GM23338 (cell line): Measurements from ENCODE around the gene PKD2L1. TPM values are rescaled to one million over a fixed set of nuclear protein-coding genes. Genes with fewer than 3 reads are reported as not detected.
A peak's percentile ranks its signal among the peaks of the same experiment; 100 is the strongest.

Experiments
- ATAC-seq: fragments of 200-7000 bp; cut with Tn5 transposase; 3 replicates; pipeline ENCODE4 v1.9.1; 2020
- DNase-seq: peaks from one replicate; pipeline ENCODE4 v3.0.0-alpha.2; 2015; ENCODE audit warnings: low spot score
- H2AFZ ChIP-seq: fragments of 200-600 bp; sonication (generic); 2 replicates; pipeline ENCODE4 v1.8.0; 2016; ENCODE audit warnings: antibody characterized with exemption, mild to moderate bottlenecking, moderate library complexity
- H3F3A ChIP-seq: fragments of 200-600 bp; sonication (generic); replicated peaks from 2 replicates; pipeline ENCODE4 v1.8.0; 2017; ENCODE audit warnings: antibody characterized with exemption, mixed run types, low read depth
- H3K27ac ChIP-seq: fragments of 200-600 bp; sonication (generic); 2 replicates; pipeline ENCODE4 v1.6.1; 2016; ENCODE audit warnings: low read depth
- H3K27me3 ChIP-seq: fragments of 200-600 bp; sonication (generic); 2 replicates; pipeline ENCODE4 v1.8.0; 2016; ENCODE audit warnings: mild to moderate bottlenecking, mixed run types, moderate library complexity; ENCODE audit not compliant: insufficient read depth
- H3K36me3 ChIP-seq: fragments of 200-600 bp; sonication (generic); 2 replicates; pipeline ENCODE4 v1.8.0; 2016; ENCODE audit warnings: mild to moderate bottlenecking; ENCODE audit not compliant: insufficient read depth
- H3K4me1 ChIP-seq: fragments of 200-600 bp; sonication (generic); 2 replicates; pipeline ENCODE4 v1.8.0; 2016; ENCODE audit warnings: mild to moderate bottlenecking, moderate library complexity; ENCODE audit not compliant: insufficient read depth
- H3K4me2 ChIP-seq: fragments of 200-600 bp; sonication (generic); 2 replicates; pipeline ENCODE4 v1.7.1; 2017; ENCODE audit warnings: mixed run types
- H3K4me3 ChIP-seq: fragments of 200-600 bp; sonication (generic); 2 replicates; pipeline ENCODE4 v1.6.1; 2016; ENCODE audit warnings: mixed run types
- H3K79me2 ChIP-seq: fragments of 200-600 bp; sonication (generic); replicated peaks from 2 replicates; pipeline ENCODE4 v1.8.0; 2017; ENCODE audit warnings: mild to moderate bottlenecking; ENCODE audit not compliant: insufficient read depth
- H3K9me2 ChIP-seq: fragments of 200-600 bp; sonication (generic); 2 replicates; pipeline ENCODE4 v1.8.0; 2017; ENCODE audit not compliant: insufficient read depth
- H4K20me1 ChIP-seq: fragments of 200-600 bp; sonication (generic); replicated peaks from 2 replicates; pipeline ENCODE4 v1.8.0; 2017; ENCODE audit warnings: mild to moderate bottlenecking; ENCODE audit not compliant: insufficient read depth
- H3K27ac Mint-ChIP-seq: 2 replicates; pipeline ENCODE4 v1.8.0; 2020; ENCODE audit warnings: inconsistent platforms, mild to moderate bottlenecking, moderate library complexity, mixed read lengths
- H3K27me3 Mint-ChIP-seq: 3 replicates; pipeline ENCODE4 v1.8.0; 2022; ENCODE audit warnings: low read depth, mild to moderate bottlenecking, moderate library complexity, mixed read lengths, inconsistent platforms; ENCODE audit not compliant: insufficient read depth, poor library complexity
- H3K36me3 Mint-ChIP-seq: 3 replicates; pipeline ENCODE4 v1.8.0; 2021; ENCODE audit warnings: low read depth, mild to moderate bottlenecking, inconsistent platforms, moderate library complexity, mixed read lengths
- H3K4me1 Mint-ChIP-seq: 3 replicates; pipeline ENCODE4 v1.8.0; 2020; ENCODE audit warnings: mild to moderate bottlenecking, inconsistent platforms, mixed read lengths
- H3K4me3 Mint-ChIP-seq: 3 replicates; pipeline ENCODE4 v1.8.0; 2021; ENCODE audit warnings: moderate library complexity, mild to moderate bottlenecking, inconsistent platforms, mixed read lengths
- H3K9me3 Mint-ChIP-seq: 3 replicates; pipeline ENCODE4 v1.8.0; 2020; ENCODE audit warnings: moderate library complexity, mild to moderate bottlenecking, inconsistent platforms, mixed read lengths
- CREB1 ChIP-seq: fragments of 250-450 bp; sonication (Bioruptor Pico); IDR thresholded peaks from 2 replicates; pipeline ENCODE4 v1.5.0; 2020; ENCODE audit warnings: low read depth, mild to moderate bottlenecking, moderate library complexity
- ETS1 ChIP-seq: IDR thresholded peaks from 2 replicates; pipeline ENCODE4 v1.6.1; 2016; ENCODE audit warnings: antibody characterized with exemption
- EZH2 ChIP-seq: fragments of 200-600 bp; sonication (generic); IDR thresholded peaks from one replicate; pipeline ENCODE4 v1.8.0; 2017; ENCODE audit warnings: antibody characterized with exemption, mild to moderate bottlenecking, low read depth; ENCODE audit not compliant: unreplicated experiment
- EZH2phosphoT487 ChIP-seq: fragments of 200-600 bp; sonication (generic); IDR thresholded peaks from one replicate; pipeline ENCODE4 v1.8.1; 2018; ENCODE audit warnings: antibody characterized with exemption; ENCODE audit not compliant: unreplicated experiment
- JUNB ChIP-seq: IDR thresholded peaks from one replicate; pipeline ENCODE4 v1.6.1; 2016; ENCODE audit warnings: antibody characterized with exemption; ENCODE audit not compliant: unreplicated experiment
- NANOG ChIP-seq: IDR thresholded peaks from 2 replicates; pipeline ENCODE4 v1.6.1; 2016; ENCODE audit warnings: antibody characterized with exemption, borderline replicate concordance
- POLR2AphosphoS5 ChIP-seq: IDR thresholded peaks from 2 replicates; pipeline ENCODE4 v1.6.1; 2016; ENCODE audit warnings: antibody characterized with exemption, low read depth
- REST ChIP-seq: IDR thresholded peaks from one replicate; pipeline ENCODE4 v1.6.1; 2018; ENCODE audit warnings: antibody characterized with exemption; ENCODE audit not compliant: unreplicated experiment
- STAT1 ChIP-seq: IDR thresholded peaks from one replicate; pipeline ENCODE4 v1.6.1; 2016; ENCODE audit warnings: antibody characterized with exemption; ENCODE audit not compliant: unreplicated experiment
- ZNF114 ChIP-seq: fragments of 250-450 bp; sonication (Bioruptor Pico); IDR thresholded peaks from 2 replicates; pipeline ENCODE4 v1.5.0; 2020; ENCODE audit warnings: mild to moderate bottlenecking, moderate library complexity
- ZNF331 ChIP-seq: fragments of 250-450 bp; sonication (Bioruptor Pico); IDR thresholded peaks from 2 replicates; pipeline ENCODE4 v1.5.0; 2020; ENCODE audit warnings: low read depth, mild to moderate bottlenecking, moderate library complexity
- polyA plus RNA-seq: library from polyadenylated mRNA; unstranded; fragments of >200 nt; fragmentation: Nextera tagmentation; extraction: Ambion mirVana; gene quantifications from 2 replicates; pipeline ENCODE4 v1.2.1, GENCODE V29; 2016
- total RNA-seq: library from RNA; depleted of rRNA; stranded (reverse); fragments of >200 nt; shearing (Covaris generic); gene quantifications from 2 replicates; pipeline ENCODE4 v1.2.3, GENCODE V29; 2014
- TF ChIP-seq, protein P1 (sequence below): fragments of 250-450 bp; sonication (Bioruptor Pico); IDR thresholded peaks from 2 replicates; pipeline ENCODE4 v1.5.0; 2020; ENCODE audit warnings: mild to moderate bottlenecking, moderate library complexity
- TF ChIP-seq, protein P2 (sequence below), 2 experiments: fragments of 200-600 bp in 1 of 2; sonication (generic) in 1 of 2; conservative IDR thresholded peaks; 2 replicates each; pipeline versions ENCODE4 v1.5.1 to v1.6.1; 2016 to 2017; ENCODE audit warnings: antibody characterized with exemption in 2 of 2, low read depth in 2 of 2, mild to moderate bottlenecking in 2 of 2, moderate library complexity in 1 of 2

Gene PKD2L1
- total and polyA plus RNA-seq, 2 experiments from 2014 or later: not detected

- Mint-ChIP-seq H3K4me1 (peaks cover 45% of the 10 kb centered on the region), H3K4me3 (no peak overlapping the region), H3K27me3 (peaks cover 7% of the 10 kb centered on the region), H3K27ac (peak overlapping the region; percentile 75; the same call in 1 of the 2 replicates), H3K9me3 (no peaks in the 10 kb centered on the region), H3K36me3 (peaks cover 81% of the 10 kb centered on the region)
- TF ChIP-seq, protein P1, sequence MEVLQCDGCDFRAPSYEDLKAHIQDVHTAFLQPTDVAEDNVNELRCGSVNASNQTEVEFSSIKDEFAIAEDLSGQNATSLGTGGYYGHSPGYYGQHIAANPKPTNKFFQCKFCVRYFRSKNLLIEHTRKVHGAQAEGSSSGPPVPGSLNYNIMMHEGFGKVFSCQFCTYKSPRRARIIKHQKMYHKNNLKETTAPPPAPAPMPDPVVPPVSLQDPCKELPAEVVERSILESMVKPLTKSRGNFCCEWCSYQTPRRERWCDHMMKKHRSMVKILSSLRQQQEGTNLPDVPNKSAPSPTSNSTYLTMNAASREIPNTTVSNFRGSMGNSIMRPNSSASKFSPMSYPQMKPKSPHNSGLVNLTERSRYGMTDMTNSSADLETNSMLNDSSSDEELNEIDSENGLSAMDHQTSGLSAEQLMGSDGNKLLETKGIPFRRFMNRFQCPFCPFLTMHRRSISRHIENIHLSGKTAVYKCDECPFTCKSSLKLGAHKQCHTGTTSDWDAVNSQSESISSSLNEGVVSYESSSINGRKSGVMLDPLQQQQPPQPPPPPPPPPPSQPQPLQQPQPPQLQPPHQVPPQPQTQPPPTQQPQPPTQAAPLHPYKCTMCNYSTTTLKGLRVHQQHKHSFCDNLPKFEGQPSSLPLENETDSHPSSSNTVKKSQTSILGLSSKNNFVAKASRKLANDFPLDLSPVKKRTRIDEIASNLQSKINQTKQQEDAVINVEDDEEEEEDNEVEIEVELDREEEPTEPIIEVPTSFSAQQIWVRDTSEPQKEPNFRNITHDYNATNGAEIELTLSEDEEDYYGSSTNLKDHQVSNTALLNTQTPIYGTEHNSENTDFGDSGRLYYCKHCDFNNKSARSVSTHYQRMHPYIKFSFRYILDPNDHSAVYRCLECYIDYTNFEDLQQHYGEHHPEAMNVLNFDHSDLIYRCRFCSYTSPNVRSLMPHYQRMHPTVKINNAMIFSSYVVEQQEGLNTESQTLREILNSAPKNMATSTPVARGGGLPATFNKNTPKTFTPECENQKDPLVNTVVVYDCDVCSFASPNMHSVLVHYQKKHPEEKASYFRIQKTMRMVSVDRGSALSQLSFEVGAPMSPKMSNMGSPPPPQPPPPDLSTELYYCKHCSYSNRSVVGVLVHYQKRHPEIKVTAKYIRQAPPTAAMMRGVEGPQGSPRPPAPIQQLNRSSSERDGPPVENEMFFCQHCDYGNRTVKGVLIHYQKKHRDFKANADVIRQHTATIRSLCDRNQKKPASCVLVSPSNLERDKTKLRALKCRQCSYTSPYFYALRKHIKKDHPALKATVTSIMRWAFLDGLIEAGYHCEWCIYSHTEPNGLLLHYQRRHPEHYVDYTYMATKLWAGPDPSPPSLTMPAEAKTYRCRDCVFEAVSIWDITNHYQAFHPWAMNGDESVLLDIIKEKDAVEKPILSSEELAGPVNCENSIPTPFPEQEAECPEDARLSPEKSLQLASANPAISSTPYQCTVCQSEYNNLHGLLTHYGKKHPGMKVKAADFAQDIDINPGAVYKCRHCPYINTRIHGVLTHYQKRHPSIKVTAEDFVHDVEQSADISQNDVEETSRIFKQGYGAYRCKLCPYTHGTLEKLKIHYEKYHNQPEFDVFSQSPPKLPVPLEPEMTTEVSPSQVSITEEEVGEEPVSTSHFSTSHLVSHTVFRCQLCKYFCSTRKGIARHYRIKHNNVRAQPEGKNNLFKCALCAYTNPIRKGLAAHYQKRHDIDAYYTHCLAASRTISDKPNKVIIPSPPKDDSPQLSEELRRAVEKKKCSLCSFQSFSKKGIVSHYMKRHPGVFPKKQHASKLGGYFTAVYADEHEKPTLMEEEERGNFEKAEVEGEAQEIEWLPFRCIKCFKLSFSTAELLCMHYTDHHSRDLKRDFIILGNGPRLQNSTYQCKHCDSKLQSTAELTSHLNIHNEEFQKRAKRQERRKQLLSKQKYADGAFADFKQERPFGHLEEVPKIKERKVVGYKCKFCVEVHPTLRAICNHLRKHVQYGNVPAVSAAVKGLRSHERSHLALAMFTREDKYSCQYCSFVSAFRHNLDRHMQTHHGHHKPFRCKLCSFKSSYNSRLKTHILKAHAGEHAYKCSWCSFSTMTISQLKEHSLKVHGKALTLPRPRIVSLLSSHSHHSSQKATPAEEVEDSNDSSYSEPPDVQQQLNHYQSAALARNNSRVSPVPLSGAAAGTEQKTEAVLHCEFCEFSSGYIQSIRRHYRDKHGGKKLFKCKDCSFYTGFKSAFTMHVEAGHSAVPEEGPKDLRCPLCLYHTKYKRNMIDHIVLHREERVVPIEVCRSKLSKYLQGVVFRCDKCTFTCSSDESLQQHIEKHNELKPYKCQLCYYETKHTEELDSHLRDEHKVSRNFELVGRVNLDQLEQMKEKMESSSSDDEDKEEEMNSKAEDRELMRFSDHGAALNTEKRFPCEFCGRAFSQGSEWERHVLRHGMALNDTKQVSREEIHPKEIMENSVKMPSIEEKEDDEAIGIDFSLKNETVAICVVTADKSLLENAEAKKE (CRISPR knock-in tag): no peak
- no peak for TF ChIP-seq REST
- no peak for TF ChIP-seq EZH2
- TF ChIP-seq ETS1: no peak
- no peak for TF ChIP-seq ZNF331
- TF ChIP-seq, protein P2, sequence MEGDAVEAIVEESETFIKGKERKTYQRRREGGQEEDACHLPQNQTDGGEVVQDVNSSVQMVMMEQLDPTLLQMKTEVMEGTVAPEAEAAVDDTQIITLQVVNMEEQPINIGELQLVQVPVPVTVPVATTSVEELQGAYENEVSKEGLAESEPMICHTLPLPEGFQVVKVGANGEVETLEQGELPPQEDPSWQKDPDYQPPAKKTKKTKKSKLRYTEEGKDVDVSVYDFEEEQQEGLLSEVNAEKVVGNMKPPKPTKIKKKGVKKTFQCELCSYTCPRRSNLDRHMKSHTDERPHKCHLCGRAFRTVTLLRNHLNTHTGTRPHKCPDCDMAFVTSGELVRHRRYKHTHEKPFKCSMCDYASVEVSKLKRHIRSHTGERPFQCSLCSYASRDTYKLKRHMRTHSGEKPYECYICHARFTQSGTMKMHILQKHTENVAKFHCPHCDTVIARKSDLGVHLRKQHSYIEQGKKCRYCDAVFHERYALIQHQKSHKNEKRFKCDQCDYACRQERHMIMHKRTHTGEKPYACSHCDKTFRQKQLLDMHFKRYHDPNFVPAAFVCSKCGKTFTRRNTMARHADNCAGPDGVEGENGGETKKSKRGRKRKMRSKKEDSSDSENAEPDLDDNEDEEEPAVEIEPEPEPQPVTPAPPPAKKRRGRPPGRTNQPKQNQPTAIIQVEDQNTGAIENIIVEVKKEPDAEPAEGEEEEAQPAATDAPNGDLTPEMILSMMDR (conservative IDR thresholded peaks at IDR 0.05; ENCODE audit: low read depth in 2 of 2): no peak
- no peak for TF ChIP-seq POLR2AphosphoS5
- no peak for TF ChIP-seq STAT1
- no peak for TF ChIP-seq ZNF114 (CRISPR knock-in tag)
- no peak for TF ChIP-seq EZH2phosphoT487
- no peak for TF ChIP-seq JUNB
- TF ChIP-seq NANOG: no peak
- no peak for TF ChIP-seq CREB1 (CRISPR knock-in tag)
- H3K79me2 ChIP-seq: peaks cover 39% of the 10 kb centered on the region
- peaks cover 73% of the 10 kb centered on the region for H3K36me3 ChIP-seq
- ATAC-seq (no peak), DNase-seq (no peak)
- H2AFZ ChIP-seq: no peak overlapping the region
- H3F3A ChIP-seq: peaks cover 60% of the 10 kb centered on the region
- H3K4me3 ChIP-seq: no peak overlapping the region
- peaks cover 46% of the 10 kb centered on the region for H3K4me1 ChIP-seq
- H3K27me3 ChIP-seq: no peaks in the 10 kb centered on the region
- H3K27ac ChIP-seq: peak overlapping the region; percentile 93; the same call in 1 of the 2 replicates
- no peak overlapping the region for H3K4me2 ChIP-seq
- no peaks in the 10 kb centered on the region for H3K9me2 ChIP-seq
- H4K20me1 ChIP-seq: peaks cover 65% of the 10 kb centered on the region
Measured at GRCh38 chr10:100360234-100360633, 30.2 kb upstream of the PKD2L1 start.
